Ishikawa (cell line): ENCODE results near the gene CIAO3.

ENCODE experiments used
- CEBPB ChIP-seq: IDR thresholded peaks from 2 replicates; pipeline ENCODE4 v1.6.1; 2012
- CREB1 ChIP-seq: IDR thresholded peaks from 2 replicates; pipeline ENCODE4 v1.6.1; 2012; ENCODE audit warnings: low read depth
- MAX ChIP-seq: IDR thresholded peaks from 2 replicates; pipeline ENCODE4 v1.6.1; 2012
- NFIC ChIP-seq: IDR thresholded peaks from 2 replicates; pipeline ENCODE4 v1.6.1; 2012
- TAF1 ChIP-seq: IDR thresholded peaks from 2 replicates; pipeline ENCODE4 v1.6.1; 2012; ENCODE audit warnings: low read depth, mild to moderate bottlenecking
- TEAD4 ChIP-seq: IDR thresholded peaks from 2 replicates; pipeline ENCODE4 v1.6.1; 2012
- USF1 ChIP-seq: IDR thresholded peaks from 2 replicates; pipeline ENCODE4 v1.6.1; 2012

GRCh38 chr16:740764-741505, at the start of gene CIAO3:
- TF ChIP-seq MAX (peak; percentile 93), CEBPB (no peak), USF1 (peak; percentile 48), NFIC (peak; percentile 49), TEAD4 (no peak; the same call in none of the 2 replicates), CREB1 (peak; percentile 85), TAF1 (peak; percentile 98)
